ENCODE results near the gene ABLIM3. TPM values are rescaled to one million over a fixed set of nuclear protein-coding genes. Genes with fewer than 3 reads are reported as not detected.

ABLIM3 gene
- total and polyA plus RNA-seq, 4 donors = 8.0 to 54.2 (median 33.6) TPM

DNA sequence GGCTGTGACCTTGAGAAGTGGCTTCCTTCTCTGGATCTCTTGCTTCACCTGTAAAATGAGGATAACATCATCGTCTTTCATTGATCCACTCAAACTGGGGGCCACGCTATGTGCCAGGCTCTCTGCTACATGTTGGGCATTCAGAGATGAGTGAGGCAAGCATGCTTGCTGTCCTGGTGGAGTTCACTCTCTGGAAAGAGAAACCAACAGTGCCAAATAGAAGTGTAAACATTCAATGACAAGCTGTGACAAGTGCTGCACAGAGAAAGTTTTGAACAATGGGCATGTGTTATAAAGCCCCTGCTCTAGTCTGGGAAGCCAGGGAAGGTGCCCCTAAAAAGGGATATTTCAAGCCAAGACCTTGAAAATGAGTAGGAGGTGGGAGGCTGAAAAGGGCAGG is 79.5 kb downstream of the ABLIM3 start:
- H3K4me3 ChIP-seq = no peak overlapping the region
- no peak for ATAC-seq (ENCODE audit: insufficient read depth, low FRiP score)
- H3K27me3 ChIP-seq (ENCODE audit: control insufficient read depth in 3 of 3, insufficient read depth in 3 of 3, low read length in 2 of 3) = no peaks in the 10 kb centered on the region
- H3K27ac ChIP-seq (ENCODE audit: low read depth in 1 of 2, low read length in 1 of 2) = peak overlapping the region in 1 of 2 donors; percentile 30
- no peaks in the 10 kb centered on the region for H3K9me3 ChIP-seq (ENCODE audit: control insufficient read depth in 4 of 4, insufficient read depth in 3 of 4, low read length in 3 of 4)
- peaks cover 23 to 69% (median 23%) of the 10 kb centered on the region in 5 donors for H3K4me1 ChIP-seq (ENCODE audit: control insufficient read depth in 5 of 5, insufficient read depth in 5 of 5, low read length in 5 of 5)
- H3K9ac ChIP-seq (ENCODE audit: insufficient read depth in 1 of 2, low read length in 2 of 2) = no peak overlapping the region
- TF ChIP-seq, protein P1, sequence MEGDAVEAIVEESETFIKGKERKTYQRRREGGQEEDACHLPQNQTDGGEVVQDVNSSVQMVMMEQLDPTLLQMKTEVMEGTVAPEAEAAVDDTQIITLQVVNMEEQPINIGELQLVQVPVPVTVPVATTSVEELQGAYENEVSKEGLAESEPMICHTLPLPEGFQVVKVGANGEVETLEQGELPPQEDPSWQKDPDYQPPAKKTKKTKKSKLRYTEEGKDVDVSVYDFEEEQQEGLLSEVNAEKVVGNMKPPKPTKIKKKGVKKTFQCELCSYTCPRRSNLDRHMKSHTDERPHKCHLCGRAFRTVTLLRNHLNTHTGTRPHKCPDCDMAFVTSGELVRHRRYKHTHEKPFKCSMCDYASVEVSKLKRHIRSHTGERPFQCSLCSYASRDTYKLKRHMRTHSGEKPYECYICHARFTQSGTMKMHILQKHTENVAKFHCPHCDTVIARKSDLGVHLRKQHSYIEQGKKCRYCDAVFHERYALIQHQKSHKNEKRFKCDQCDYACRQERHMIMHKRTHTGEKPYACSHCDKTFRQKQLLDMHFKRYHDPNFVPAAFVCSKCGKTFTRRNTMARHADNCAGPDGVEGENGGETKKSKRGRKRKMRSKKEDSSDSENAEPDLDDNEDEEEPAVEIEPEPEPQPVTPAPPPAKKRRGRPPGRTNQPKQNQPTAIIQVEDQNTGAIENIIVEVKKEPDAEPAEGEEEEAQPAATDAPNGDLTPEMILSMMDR (IDR thresholded peaks at IDR 0.05; ENCODE audit: control extremely low read depth, extremely low read depth) = no peak
- DNase-seq = peak in 1 of 3 donors; percentile 29
- peaks cover 3 to 41% (median 17%) of the 10 kb centered on the region in 4 donors for H3K36me3 ChIP-seq (ENCODE audit: control insufficient read depth in 4 of 4, insufficient read depth in 4 of 4, low read length in 4 of 4)
- 68 to 88% methylated on average over 2 of the region's 2 CpGs for WGBS, 2 donors

DNA sequence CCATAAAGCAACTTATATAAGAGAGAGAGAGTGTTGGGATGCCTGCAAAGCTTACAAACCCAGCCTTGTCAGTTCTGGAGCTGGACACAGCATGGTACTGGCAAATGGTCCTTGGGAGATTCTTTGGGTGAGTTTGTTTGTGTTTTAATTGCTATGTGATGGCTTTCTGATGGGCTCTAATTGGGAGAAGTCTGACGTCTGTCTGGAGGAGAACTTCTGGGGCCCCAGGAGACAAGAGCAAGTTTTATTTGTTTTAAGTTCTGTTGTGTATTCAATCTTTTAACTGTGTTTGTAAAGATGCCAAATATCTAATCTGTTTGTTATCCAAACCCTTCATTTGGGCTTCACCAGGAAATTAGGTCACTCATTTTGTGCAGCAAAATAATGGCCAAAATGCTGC is 80.0 kb downstream of the ABLIM3 start:
- TF ChIP-seq, protein P1 (IDR thresholded peaks at IDR 0.05; ENCODE audit: control extremely low read depth, extremely low read depth) = no peak
- Histone ChIP-seq H3K4me1 (ENCODE audit: control insufficient read depth in 5 of 5, insufficient read depth in 5 of 5, low read length in 5 of 5) (peaks cover 23 to 63% (median 23%) of the 10 kb centered on the region in 5 donors), H3K27ac (ENCODE audit: low read depth in 1 of 2, low read length in 1 of 2) (peak overlapping the region; percentile 7 to 30), H3K9ac (ENCODE audit: insufficient read depth in 1 of 2, low read length in 2 of 2) (no peak overlapping the region), H3K9me3 (ENCODE audit: control insufficient read depth in 4 of 4, insufficient read depth in 3 of 4, low read length in 3 of 4) (no peaks in the 10 kb centered on the region), H3K27me3 (ENCODE audit: control insufficient read depth in 3 of 3, insufficient read depth in 3 of 3, low read length in 2 of 3) (no peaks in the 10 kb centered on the region), H3K4me3 (no peak overlapping the region), H3K36me3 (ENCODE audit: control insufficient read depth in 4 of 4, insufficient read depth in 4 of 4, low read length in 4 of 4) (peaks cover 3 to 41% (median 17%) of the 10 kb centered on the region in 4 donors)
- 36 to 50% methylated on average over 1 of the region's 1 CpG for WGBS, 2 donors
- ATAC-seq (ENCODE audit: insufficient read depth, low FRiP score) = no peak
- DNase-seq = peak; percentile 69 to 92 (median 92)

DNA sequence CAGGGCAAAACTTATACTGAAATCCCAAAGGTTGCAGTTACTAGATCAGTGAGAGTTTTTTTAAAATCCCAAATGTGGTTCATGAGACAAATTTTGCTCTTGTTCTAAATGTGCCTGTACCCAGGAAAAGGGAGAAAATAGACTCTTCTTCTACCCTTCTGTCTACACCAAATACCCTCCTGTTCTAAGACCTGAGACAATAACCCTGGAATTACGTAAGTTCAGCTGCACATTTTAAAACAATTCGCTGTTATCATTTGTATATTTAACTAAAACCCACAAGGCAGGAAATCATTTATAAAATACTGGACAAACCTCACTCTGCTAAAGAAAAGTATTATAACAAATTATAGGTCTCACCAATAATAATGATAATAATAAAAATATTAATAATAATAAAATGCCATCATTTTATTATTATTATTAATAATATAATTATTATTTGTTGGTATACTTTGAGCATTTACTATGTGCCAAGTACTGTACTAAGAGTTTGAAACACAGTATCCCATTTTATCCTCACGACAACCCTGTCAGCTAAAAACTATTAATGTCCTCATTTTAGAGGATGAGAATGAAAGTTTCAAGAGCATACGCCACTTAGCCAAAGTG is 80.5 kb downstream of the ABLIM3 start:
- H3K4me1 ChIP-seq (ENCODE audit: control insufficient read depth in 5 of 5, insufficient read depth in 5 of 5, low read length in 5 of 5) = peaks cover 21 to 58% (median 23%) of the 10 kb centered on the region in 5 donors
- H3K4me3 ChIP-seq = no peak overlapping the region
- no peak for ATAC-seq (ENCODE audit: insufficient read depth, low FRiP score)
- no peaks in the 10 kb centered on the region for H3K27me3 ChIP-seq (ENCODE audit: control insufficient read depth in 3 of 3, insufficient read depth in 3 of 3, low read length in 2 of 3)
- TF ChIP-seq, protein P1 (IDR thresholded peaks at IDR 0.05; ENCODE audit: control extremely low read depth, extremely low read depth) = no peak
- 68 to 72% methylated on average over 4 of the region's 4 CpGs for WGBS, 2 donors
- no peak for DNase-seq
- H3K9ac ChIP-seq (ENCODE audit: insufficient read depth in 1 of 2, low read length in 2 of 2) = no peak overlapping the region
- no peaks in the 10 kb centered on the region for H3K9me3 ChIP-seq (ENCODE audit: control insufficient read depth in 4 of 4, insufficient read depth in 3 of 4, low read length in 3 of 4)
- no peak overlapping the region for H3K27ac ChIP-seq (ENCODE audit: low read depth in 1 of 2, low read length in 1 of 2)
- H3K36me3 ChIP-seq (ENCODE audit: control insufficient read depth in 4 of 4, insufficient read depth in 4 of 4, low read length in 4 of 4) = peaks cover 3 to 39% (median 17%) of the 10 kb centered on the region in 4 donors
